ENCODE data around the gene PLIN4.

The PLIN4 gene

DNA sequence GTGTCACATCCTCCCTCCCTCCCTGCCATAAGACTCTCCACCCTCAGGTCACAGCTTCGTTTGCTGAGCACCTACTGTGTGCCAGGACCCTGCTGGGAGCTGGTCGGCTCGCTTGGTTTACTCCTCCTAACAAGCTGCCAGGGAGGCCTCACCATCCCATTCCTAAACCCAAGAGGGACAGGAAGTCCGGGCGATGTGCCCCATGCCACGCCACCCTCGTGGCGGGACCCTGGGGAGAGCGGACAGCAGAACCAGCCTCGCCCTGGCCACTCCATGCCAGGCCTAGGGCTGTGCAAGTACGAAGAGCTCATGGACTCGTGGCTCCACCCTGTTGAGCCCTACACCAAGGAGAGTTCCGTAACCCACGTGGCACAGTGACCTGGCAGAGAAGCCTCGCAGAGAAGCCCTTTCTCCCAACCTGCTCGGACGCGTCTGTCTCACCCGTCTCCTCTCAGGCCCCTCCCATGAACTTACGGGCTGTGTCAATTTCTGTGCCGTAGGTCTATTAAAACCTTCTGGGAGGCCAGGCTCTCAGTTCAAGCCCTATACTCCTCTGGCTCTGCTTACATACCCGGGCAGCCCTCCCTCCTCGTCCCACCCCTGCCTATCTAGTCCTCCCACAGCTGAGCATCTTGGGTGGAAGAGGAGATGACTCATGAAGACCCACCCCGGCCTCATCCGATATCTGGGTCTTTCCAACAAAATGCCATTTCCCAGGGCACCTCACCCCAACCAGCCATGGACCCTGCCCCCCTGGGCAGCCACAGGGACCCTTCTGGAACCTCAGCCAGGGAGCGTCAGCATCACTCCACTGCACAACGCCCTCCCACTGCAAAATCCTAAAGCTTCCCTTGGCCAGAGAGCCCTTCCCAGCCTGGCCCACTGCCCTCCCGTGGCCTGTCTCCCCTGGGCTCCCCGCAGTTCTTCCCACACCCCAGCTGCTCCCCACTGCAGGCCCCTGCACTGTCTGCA, 63.3 kb downstream of the PLIN4 start:
- DNase-seq: no peak

GRCh38 chr19:4453232-4454179, 64.8 kb downstream of the PLIN4 start:
- no peak for DNase-seq

GRCh38 chr19:4452230-4452990, 65.9 kb downstream of the PLIN4 start:
- DNase-seq: no peak
